ENCODE measurements around the gene SIM1.

SIM1 gene

DNA sequence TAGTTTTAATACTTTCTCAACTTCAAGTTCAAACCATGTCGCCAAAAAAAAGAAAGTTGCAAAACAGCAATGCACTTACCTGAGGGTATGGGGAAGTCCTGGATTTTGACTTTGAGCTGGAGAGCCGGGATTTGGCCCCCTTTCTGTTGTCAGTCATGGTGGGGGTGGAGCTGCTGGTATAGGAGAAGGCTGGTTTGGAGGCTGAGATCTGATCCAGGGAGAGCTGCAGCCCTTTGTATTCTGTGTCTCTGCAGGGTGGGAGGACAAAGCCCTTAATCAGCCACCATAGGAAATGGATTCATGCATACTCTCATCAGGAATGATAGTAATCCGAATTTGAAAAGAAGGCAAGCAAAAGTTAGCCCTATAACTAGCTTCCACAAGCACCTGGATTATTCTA, 44.0 kb downstream of the SIM1 start:
- no peak overlapping the region for H3K23ac ChIP-seq (ENCODE audit: low read depth, low read length, poor library complexity)
- no peak overlapping the region for H3K27ac ChIP-seq (replicated peaks; ENCODE audit: low read length)
- no peak overlapping the region for H3K14ac ChIP-seq (ENCODE audit: low read length)
- peaks cover 0 to 2% of the 10 kb centered on the region in 2 donors for H3K4me1 ChIP-seq (ENCODE audit: control insufficient read depth in 2 of 2, insufficient read depth in 1 of 2, low read depth in 1 of 2, low read length in 2 of 2)
- H3K27me3 ChIP-seq (ENCODE audit: control insufficient read depth in 3 of 3, insufficient read depth in 3 of 3, low read depth in 1 of 3, low read length in 3 of 3) = peaks cover 0 to 5% (median 0%) of the 10 kb centered on the region in 3 experiments
- no peak overlapping the region for H4K8ac ChIP-seq (ENCODE audit: low read depth, low read length)
- H3K4me2 ChIP-seq (ENCODE audit: insufficient read depth, low read length, poor library complexity, severe bottlenecking) = no peak overlapping the region
- H3K9me3 ChIP-seq (replicated peaks in 1 of 2; ENCODE audit: control insufficient read depth in 2 of 2, insufficient read depth in 1 of 2, low read depth in 1 of 2, low read length in 2 of 2) = peaks cover 0 to 2% of the 10 kb centered on the region in 2 donors
- no peak overlapping the region for H2BK120ac ChIP-seq (ENCODE audit: low read depth, low read length)
- no peak overlapping the region for H3K18ac ChIP-seq (ENCODE audit: low read length)
- no peak overlapping the region for H4K91ac ChIP-seq (ENCODE audit: low read depth, low read length, poor library complexity)
- no peak overlapping the region for H2BK15ac ChIP-seq (ENCODE audit: low read length)
- H3K79me1 ChIP-seq (ENCODE audit: low read depth, low read length) = no peaks in the 10 kb centered on the region
- H2BK12ac ChIP-seq (ENCODE audit: low read length) = no peak overlapping the region
- no peaks in the 10 kb centered on the region for H3K36me3 ChIP-seq (replicated peaks in 1 of 2; ENCODE audit: control insufficient read depth in 2 of 2, insufficient read depth in 2 of 2, low read length in 2 of 2)
- WGBS, 2 donors (ENCODE audit: extremely low coverage in 2 of 2, insufficient read length in 2 of 2, insufficient replicate concordance in 1 of 2) = no CpG with 5 or more reads among the region's 3 CpGs
- H3K4ac ChIP-seq (ENCODE audit: low read length) = no peak overlapping the region
- no peak overlapping the region for H2BK5ac ChIP-seq (ENCODE audit: low read length)
- peak; percentile 18 for DNase-seq (ENCODE audit: low spot score)
- no peak overlapping the region for H3K4me3 ChIP-seq (ENCODE audit: low read length in 2 of 2)
- H2AK5ac ChIP-seq (ENCODE audit: low read depth, low read length) = no peak overlapping the region
- no peak overlapping the region for H2AFZ ChIP-seq (ENCODE audit: low read length)
- H3K9ac ChIP-seq (ENCODE audit: low read depth, low read length, poor library complexity) = no peak overlapping the region

DNA sequence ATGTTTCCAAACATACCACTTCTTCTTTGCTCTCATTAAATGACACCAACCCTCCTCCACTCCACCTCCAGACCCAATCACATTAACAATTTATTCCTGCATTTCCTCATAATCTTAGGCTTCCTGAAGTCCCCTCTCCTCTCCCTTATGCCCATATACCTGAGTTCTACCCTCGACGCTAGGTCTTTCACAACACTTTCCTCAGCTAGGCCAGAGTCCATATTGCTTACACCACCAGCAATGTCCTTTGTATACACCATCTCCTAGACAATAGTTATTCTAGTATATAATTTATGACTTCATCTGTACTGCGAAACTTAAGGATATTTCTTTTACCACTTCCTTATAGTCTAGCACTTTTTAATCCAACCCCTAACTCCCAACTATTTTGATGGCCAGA, 47.7 kb downstream of the SIM1 start:
- no peak overlapping the region for H3K23ac ChIP-seq (ENCODE audit: low read depth, low read length, poor library complexity)
- H2AFZ ChIP-seq (ENCODE audit: low read length) = no peak overlapping the region
- H3K36me3 ChIP-seq (replicated peaks in 1 of 2; ENCODE audit: control insufficient read depth in 2 of 2, insufficient read depth in 2 of 2, low read length in 2 of 2) = no peaks in the 10 kb centered on the region
- H2BK120ac ChIP-seq (ENCODE audit: low read depth, low read length) = no peak overlapping the region
- no peak overlapping the region for H3K27ac ChIP-seq (replicated peaks; ENCODE audit: low read length)
- H2BK15ac ChIP-seq (ENCODE audit: low read length) = no peak overlapping the region
- no peak overlapping the region for H2AK5ac ChIP-seq (ENCODE audit: low read depth, low read length)
- H3K79me1 ChIP-seq (ENCODE audit: low read depth, low read length) = no peaks in the 10 kb centered on the region
- no peak overlapping the region for H3K14ac ChIP-seq (ENCODE audit: low read length)
- no peak for DNase-seq (ENCODE audit: low spot score)
- no peak overlapping the region for H3K18ac ChIP-seq (ENCODE audit: low read length)
- peaks cover 0 to 2% of the 10 kb centered on the region in 2 donors for H3K9me3 ChIP-seq (replicated peaks in 1 of 2; ENCODE audit: control insufficient read depth in 2 of 2, insufficient read depth in 1 of 2, low read depth in 1 of 2, low read length in 2 of 2)
- no peaks in the 10 kb centered on the region for H3K27me3 ChIP-seq (ENCODE audit: control insufficient read depth in 3 of 3, insufficient read depth in 3 of 3, low read depth in 1 of 3, low read length in 3 of 3)
- no peak overlapping the region for H3K4me3 ChIP-seq (ENCODE audit: low read length in 2 of 2)
- H3K4me1 ChIP-seq (ENCODE audit: control insufficient read depth in 2 of 2, insufficient read depth in 1 of 2, low read depth in 1 of 2, low read length in 2 of 2) = peaks cover 0 to 4% of the 10 kb centered on the region in 2 donors
- H3K4ac ChIP-seq (ENCODE audit: low read length) = no peak overlapping the region
- no peak overlapping the region for H2BK12ac ChIP-seq (ENCODE audit: low read length)
- H3K9ac ChIP-seq (ENCODE audit: low read depth, low read length, poor library complexity) = no peak overlapping the region
- no peak overlapping the region for H2BK5ac ChIP-seq (ENCODE audit: low read length)
- no peak overlapping the region for H4K8ac ChIP-seq (ENCODE audit: low read depth, low read length)
- no peak overlapping the region for H3K4me2 ChIP-seq (ENCODE audit: insufficient read depth, low read length, poor library complexity, severe bottlenecking)
- H4K91ac ChIP-seq (ENCODE audit: low read depth, low read length, poor library complexity) = no peak overlapping the region
- WGBS, 2 donors (ENCODE audit: extremely low coverage in 2 of 2, insufficient read length in 2 of 2, insufficient replicate concordance in 1 of 2) = no CpG with 5 or more reads among the region's 3 CpGs

DNA sequence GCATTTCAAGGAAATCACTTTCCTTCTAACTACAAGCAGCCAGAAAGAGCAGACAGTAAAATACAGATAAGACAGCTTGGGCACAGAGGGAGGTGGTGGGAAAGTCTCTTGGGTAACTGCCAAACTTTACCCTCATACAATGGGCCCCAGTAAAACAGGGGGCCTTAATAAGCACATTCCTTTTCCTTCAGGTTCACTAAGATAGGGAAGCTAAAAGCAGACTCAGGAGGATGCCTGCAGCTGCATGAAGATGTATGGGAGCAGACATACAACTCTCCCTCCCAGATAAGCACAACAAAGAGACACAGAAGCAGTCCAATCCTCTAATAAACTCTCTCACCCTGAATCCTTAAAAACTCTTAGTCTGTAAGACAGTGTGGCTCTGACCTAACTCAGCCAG, 49.0 kb downstream of the SIM1 start:
- H3K27me3 ChIP-seq (ENCODE audit: control insufficient read depth in 3 of 3, insufficient read depth in 3 of 3, low read depth in 1 of 3, low read length in 3 of 3) = no peaks in the 10 kb centered on the region

DNA sequence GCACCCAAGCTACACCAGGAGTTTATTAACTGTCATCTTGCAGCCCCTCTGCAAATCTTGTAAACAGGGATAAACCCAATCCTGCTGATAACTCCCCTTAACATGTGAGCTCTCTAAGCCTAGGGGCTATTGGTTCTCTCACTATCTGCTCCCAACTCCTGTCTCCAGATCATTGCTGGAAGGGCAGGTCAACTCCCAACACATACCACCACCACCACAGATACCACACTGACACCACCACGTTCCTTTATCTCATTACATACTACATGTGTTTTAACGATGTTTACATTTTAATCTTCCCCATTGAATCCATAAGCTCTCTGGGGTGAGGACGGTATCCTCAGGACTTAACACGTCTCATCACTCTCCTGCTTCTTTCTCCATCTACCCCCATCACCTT, 51.8 kb downstream of the SIM1 start:
- Histone ChIP-seq H3K36me3 (replicated peaks in 1 of 2; ENCODE audit: control insufficient read depth in 2 of 2, insufficient read depth in 2 of 2, low read length in 2 of 2) (no peaks in the 10 kb centered on the region), H3K23ac (ENCODE audit: low read depth, low read length, poor library complexity) (no peak overlapping the region), H3K27ac (replicated peaks; ENCODE audit: low read length) (no peak overlapping the region), H2AK5ac (ENCODE audit: low read depth, low read length) (no peak overlapping the region), H4K91ac (ENCODE audit: low read depth, low read length, poor library complexity) (no peak overlapping the region), H2BK12ac (ENCODE audit: low read length) (no peak overlapping the region), H3K4ac (ENCODE audit: low read length) (no peak overlapping the region), H2BK120ac (ENCODE audit: low read depth, low read length) (no peak overlapping the region), H4K8ac (ENCODE audit: low read depth, low read length) (no peak overlapping the region), H3K27me3 (ENCODE audit: control insufficient read depth in 3 of 3, insufficient read depth in 3 of 3, low read depth in 1 of 3, low read length in 3 of 3) (no peaks in the 10 kb centered on the region), H3K4me1 (ENCODE audit: control insufficient read depth in 2 of 2, insufficient read depth in 1 of 2, low read depth in 1 of 2, low read length in 2 of 2) (peaks cover 0 to 4% of the 10 kb centered on the region in 2 donors), H3K18ac (ENCODE audit: low read length) (no peak overlapping the region), H3K4me3 (ENCODE audit: low read length in 2 of 2) (no peak overlapping the region), H3K9ac (ENCODE audit: low read depth, low read length, poor library complexity) (no peak overlapping the region), H3K14ac (ENCODE audit: low read length) (no peak overlapping the region), H2AFZ (ENCODE audit: low read length) (no peak overlapping the region), H3K79me1 (ENCODE audit: low read depth, low read length) (no peaks in the 10 kb centered on the region), H2BK5ac (ENCODE audit: low read length) (no peak overlapping the region), H3K4me2 (ENCODE audit: insufficient read depth, low read length, poor library complexity, severe bottlenecking) (no peak overlapping the region), H3K9me3 (replicated peaks in 1 of 2; ENCODE audit: control insufficient read depth in 2 of 2, insufficient read depth in 1 of 2, low read depth in 1 of 2, low read length in 2 of 2) (peaks cover 0 to 2% of the 10 kb centered on the region in 2 donors), H2BK15ac (ENCODE audit: low read length) (no peak overlapping the region)
- 100% methylated on average over 2 of the region's 4 CpGs; no CpG with 5 or more reads in 1 of the 2 donors for WGBS, 2 donors (ENCODE audit: extremely low coverage in 2 of 2, insufficient read length in 2 of 2, insufficient replicate concordance in 1 of 2)
- no peak for DNase-seq (ENCODE audit: low spot score)

More for the DNA sequence above, 49.0 kb downstream of the SIM1 start:
- H4K91ac ChIP-seq (ENCODE audit: low read depth, low read length, poor library complexity) = no peak overlapping the region
- H3K36me3 ChIP-seq (replicated peaks in 1 of 2; ENCODE audit: control insufficient read depth in 2 of 2, insufficient read depth in 2 of 2, low read length in 2 of 2) = no peaks in the 10 kb centered on the region
- no peak overlapping the region for H3K4me3 ChIP-seq (ENCODE audit: low read length in 2 of 2)
- H2BK15ac ChIP-seq (ENCODE audit: low read length) = no peak overlapping the region
- no peak overlapping the region for H2AK5ac ChIP-seq (ENCODE audit: low read depth, low read length)
- no peak overlapping the region for H3K9ac ChIP-seq (ENCODE audit: low read depth, low read length, poor library complexity)
- H2BK5ac ChIP-seq (ENCODE audit: low read length) = no peak overlapping the region
- no peak for DNase-seq (ENCODE audit: low spot score)
- no peak overlapping the region for H2BK120ac ChIP-seq (ENCODE audit: low read depth, low read length)
- H2AFZ ChIP-seq (ENCODE audit: low read length) = no peak overlapping the region
- no peaks in the 10 kb centered on the region for H3K79me1 ChIP-seq (ENCODE audit: low read depth, low read length)
- no peak overlapping the region for H4K8ac ChIP-seq (ENCODE audit: low read depth, low read length)
- H3K4ac ChIP-seq (ENCODE audit: low read length) = no peak overlapping the region
- no peak overlapping the region for H3K4me2 ChIP-seq (ENCODE audit: insufficient read depth, low read length, poor library complexity, severe bottlenecking)
- peaks cover 0 to 4% of the 10 kb centered on the region in 2 donors for H3K4me1 ChIP-seq (ENCODE audit: control insufficient read depth in 2 of 2, insufficient read depth in 1 of 2, low read depth in 1 of 2, low read length in 2 of 2)
- H3K27ac ChIP-seq (replicated peaks; ENCODE audit: low read length) = no peak overlapping the region
- H3K9me3 ChIP-seq (replicated peaks in 1 of 2; ENCODE audit: control insufficient read depth in 2 of 2, insufficient read depth in 1 of 2, low read depth in 1 of 2, low read length in 2 of 2) = peaks cover 0 to 2% of the 10 kb centered on the region in 2 donors
- no peak overlapping the region for H3K18ac ChIP-seq (ENCODE audit: low read length)
- H3K14ac ChIP-seq (ENCODE audit: low read length) = no peak overlapping the region
- no peak overlapping the region for H2BK12ac ChIP-seq (ENCODE audit: low read length)
- no peak overlapping the region for H3K23ac ChIP-seq (ENCODE audit: low read depth, low read length, poor library complexity)
